Choroid plexus epithelial cell (primary cell): ENCODE measurements around the gene EEPD1.
A peak's percentile ranks its signal among the peaks of the same experiment; 100 is the strongest.

Source experiments
- DNase-seq: peaks from one replicate; pipeline ENCODE4 v3.0.0-alpha.2; 2010; ENCODE audit warnings: low read depth
- H3K4me3 ChIP-seq: 2 replicates; pipeline ENCODE4 v1.5.1; 2011; ENCODE audit warnings: low read depth, mild to moderate bottlenecking, control low read depth, low read length, moderate library complexity
- TF ChIP-seq, protein P1 (sequence below): conservative IDR thresholded peaks from 2 replicates; pipeline ENCODE4 v1.5.1; 2011; ENCODE audit warnings: low read depth, mild to moderate bottlenecking, control low read depth, inconsistent platforms, low read length, moderate library complexity

The EEPD1 gene

DNA sequence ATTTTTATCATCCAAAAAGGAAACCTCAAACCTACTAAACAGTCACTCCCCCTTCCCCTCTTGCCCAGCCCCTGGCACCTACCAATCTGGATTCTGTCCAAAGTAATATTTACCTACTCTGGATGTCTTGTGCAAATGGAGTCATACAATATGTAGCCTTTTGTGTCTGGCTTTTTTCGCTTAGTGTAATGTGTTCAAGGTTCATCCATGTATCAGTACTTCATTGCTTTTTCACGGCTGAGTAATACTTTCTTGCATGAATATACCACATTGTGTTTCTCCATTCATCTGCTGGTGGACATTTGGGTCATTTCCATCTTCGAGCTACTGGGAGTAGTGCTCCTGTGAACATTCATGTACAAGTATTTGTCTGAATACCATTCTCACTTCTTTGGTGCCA, 113.6 kb downstream of the EEPD1 start:
- no peak overlapping the region for H3K4me3 ChIP-seq
- TF ChIP-seq, protein P1, sequence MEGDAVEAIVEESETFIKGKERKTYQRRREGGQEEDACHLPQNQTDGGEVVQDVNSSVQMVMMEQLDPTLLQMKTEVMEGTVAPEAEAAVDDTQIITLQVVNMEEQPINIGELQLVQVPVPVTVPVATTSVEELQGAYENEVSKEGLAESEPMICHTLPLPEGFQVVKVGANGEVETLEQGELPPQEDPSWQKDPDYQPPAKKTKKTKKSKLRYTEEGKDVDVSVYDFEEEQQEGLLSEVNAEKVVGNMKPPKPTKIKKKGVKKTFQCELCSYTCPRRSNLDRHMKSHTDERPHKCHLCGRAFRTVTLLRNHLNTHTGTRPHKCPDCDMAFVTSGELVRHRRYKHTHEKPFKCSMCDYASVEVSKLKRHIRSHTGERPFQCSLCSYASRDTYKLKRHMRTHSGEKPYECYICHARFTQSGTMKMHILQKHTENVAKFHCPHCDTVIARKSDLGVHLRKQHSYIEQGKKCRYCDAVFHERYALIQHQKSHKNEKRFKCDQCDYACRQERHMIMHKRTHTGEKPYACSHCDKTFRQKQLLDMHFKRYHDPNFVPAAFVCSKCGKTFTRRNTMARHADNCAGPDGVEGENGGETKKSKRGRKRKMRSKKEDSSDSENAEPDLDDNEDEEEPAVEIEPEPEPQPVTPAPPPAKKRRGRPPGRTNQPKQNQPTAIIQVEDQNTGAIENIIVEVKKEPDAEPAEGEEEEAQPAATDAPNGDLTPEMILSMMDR = no peak
- no peak for DNase-seq

DNA sequence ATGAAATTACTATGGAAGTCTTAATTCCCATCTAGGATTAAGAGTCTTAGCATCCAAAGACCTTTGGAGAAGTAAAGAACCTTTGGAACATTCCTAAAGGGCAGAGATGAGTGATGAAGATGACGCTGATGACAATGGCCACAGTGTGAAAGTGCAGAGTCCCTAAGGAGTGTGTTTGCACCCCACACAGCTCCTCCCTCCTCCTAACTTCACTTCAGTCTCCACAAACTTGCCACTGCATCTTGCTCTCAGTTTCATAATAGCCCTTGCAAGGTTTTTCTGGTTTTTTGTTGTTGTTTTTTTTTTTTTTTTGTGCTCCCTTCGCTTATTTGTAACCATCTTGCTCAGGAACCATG, 119.1 kb downstream of the EEPD1 start:
- TF ChIP-seq, protein P1 = no peak
- no peak for DNase-seq
- no peak overlapping the region for H3K4me3 ChIP-seq

DNA sequence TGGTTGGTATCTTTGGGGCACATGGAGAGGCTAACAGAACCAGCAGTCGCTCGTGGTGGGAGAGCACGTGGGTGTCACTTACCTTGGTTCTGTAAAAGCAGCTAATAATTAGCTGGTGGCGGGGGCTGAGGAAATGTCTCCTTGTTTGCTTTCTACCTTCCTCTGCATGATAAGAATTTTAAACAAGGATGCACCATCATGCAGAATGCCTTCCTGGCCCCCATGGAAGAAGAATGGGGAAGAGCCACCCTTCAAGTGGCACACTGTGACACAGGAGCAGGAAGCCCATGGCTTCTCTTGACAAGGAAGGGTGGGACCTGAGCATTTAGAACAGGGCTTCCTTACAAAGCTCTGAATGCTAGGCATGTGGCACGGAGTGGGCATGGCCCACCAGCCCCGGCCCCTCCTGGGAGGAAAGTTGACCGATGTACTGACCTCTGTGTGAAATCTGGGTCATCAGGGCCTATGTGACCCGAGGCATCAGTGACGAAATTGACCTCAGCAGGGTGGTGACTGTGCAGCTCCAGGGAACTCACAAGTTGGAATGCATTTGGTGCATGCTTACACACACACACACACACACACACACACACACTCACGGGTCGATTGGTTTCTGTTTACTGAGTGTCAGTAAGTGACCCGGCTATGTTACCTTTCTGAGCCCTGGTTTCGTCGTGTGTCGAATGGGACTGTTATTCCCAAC, 119.7 kb downstream of the EEPD1 start:
- H3K4me3 ChIP-seq = no peak overlapping the region
- peak; percentile 73 for DNase-seq
- TF ChIP-seq, protein P1 = no peak

DNA sequence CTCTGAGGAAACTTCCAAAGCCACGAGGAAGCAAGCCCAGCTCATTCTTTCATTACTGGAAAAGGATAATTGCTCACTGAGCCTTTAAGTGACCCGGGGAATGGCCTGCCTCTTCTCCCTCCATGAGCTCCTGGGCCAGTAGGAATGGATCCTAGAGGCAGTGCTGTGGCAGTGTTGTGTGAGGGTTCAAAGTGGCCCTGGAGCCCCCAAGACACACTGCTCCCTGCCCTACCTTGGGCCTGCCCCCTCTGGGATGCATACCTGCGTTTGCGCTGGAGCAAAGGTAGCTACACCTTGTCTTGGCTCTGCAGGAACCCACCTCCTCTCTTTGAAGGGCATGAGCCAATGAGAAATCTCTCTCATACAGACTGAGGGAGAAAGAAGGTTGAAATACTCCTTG, 120.8 kb downstream of the EEPD1 start:
- no peak for DNase-seq
- TF ChIP-seq, protein P1 = no peak
- no peak overlapping the region for H3K4me3 ChIP-seq

DNA sequence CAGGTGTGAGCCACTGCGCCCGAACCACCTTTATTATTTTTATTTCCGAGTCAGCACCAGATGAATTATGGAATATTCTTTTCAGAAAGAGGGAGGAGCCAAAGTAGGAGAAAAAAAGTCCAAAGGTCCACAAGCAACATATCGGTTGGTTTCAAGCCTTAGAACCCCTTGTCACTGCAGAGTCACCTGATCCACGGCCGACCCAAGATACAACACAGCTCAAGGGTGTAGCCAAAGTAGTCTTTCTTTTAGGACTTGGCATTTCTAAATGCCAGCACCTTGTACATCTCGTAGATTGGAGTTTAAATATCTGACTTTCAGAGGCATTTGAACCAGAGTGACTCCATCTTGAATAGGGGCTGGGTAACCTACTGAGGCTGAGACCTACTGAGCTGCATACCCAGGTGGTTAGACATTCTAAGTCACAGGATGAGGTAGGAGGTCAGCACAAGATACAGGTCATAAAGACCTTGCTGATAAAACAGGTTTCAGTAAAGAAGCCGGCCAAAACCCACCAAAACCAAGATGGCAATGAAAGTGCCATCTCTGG, 122.8 kb downstream of the EEPD1 start:
- H3K4me3 ChIP-seq = no peak overlapping the region
- TF ChIP-seq, protein P1 = no peak

DNA sequence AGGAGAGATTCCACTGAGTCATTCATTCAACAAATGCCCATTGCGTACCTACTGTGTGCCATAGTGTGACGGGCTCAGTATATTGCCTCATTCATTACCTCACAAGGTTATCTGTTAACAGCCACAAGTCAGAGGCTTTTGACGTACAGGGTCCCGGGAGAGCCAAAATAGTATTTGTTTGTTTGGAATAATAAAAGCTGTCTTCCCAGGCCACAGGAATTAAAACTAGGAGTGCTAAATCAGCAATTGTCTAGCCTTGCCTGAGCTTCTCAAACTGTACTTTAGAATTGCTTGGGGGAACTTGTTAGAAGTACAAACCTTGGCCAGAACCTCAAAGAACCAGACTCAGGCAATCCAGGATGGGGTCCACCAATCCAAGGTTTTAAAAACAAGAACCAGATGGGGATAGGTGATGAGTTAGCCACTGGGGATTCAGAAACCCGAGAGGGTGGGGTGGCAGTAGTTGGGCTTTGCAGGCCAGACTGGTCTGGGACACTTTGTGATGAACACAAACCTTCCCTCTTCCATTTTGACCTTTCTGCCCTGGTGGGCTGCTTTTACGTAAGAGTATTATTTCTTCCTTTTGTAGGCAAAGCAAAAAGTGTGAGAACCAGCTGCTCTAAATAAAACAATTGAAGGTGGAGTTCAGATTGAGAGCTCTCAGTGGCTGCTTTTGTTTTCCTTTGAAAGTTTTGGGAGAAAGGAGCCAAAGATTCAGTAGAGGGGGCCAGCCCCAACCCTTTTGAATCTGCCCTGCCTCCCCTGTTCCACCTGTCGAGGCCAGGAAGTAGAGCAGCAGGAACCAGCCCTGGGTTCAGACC, 123.6 kb downstream of the EEPD1 start:
- DNase-seq = no peak
- H3K4me3 ChIP-seq = no peak overlapping the region
- TF ChIP-seq, protein P1 = no peak

More for the DNA sequence above, 122.8 kb downstream of the EEPD1 start:
- DNase-seq = no peak
